GM21390 (cell line): Measurements from ENCODE around the gene SEL1L3.
"Not testable (repeated sequence)": the region's sequence is repeated elsewhere in the genome, so short reads cannot be mapped to it uniquely, and the experiment has no call there.

Experiments
- ATAC-seq: cut with Tn5 transposase; IDR thresholded peaks from one replicate; pipeline ENCODE4 v1.9.1; 2021; ENCODE audit not compliant: unreplicated experiment

The SEL1L3 gene

GRCh38 chr4:25879991-25880651 is 17.3 kb upstream of the SEL1L3 start:
- ATAC-seq = peak; percentile 54

- ATAC-seq = no peak
Observed at GRCh38 chr4:25879587-25879986, 16.8 kb upstream of the SEL1L3 start.

- ATAC-seq = no peak
Observed at GRCh38 chr4:25879091-25879584, 16.4 kb upstream of the SEL1L3 start.

GRCh38 chr4:25878676-25879075 is 15.9 kb upstream of the SEL1L3 start:
- ATAC-seq = no peak

GRCh38 chr4:25875281-25875745 is 12.5 kb upstream of the SEL1L3 start:
- peak; percentile 62 for ATAC-seq

- ATAC-seq = no peak
Observed at GRCh38 chr4:25874655-25875054, 11.9 kb upstream of the SEL1L3 start.

- no peak for ATAC-seq
Observed at GRCh38 chr4:25873632-25874129, 10.9 kb upstream of the SEL1L3 start.

- no peak for ATAC-seq
Observed at GRCh38 chr4:25872851-25873631, 10.3 kb upstream of the SEL1L3 start.

- peak; percentile 61 for ATAC-seq
Observed at GRCh38 chr4:25870081-25870480, 7.3 kb upstream of the SEL1L3 start.

- no peak for ATAC-seq
Observed at GRCh38 chr4:25867781-25868294, 5.0 kb upstream of the SEL1L3 start.

GRCh38 chr4:25866401-25866800 is 3.6 kb upstream of the SEL1L3 start:
- ATAC-seq = not testable (repeated sequence)

GRCh38 chr4:25865586-25865985 is 2.8 kb upstream of the SEL1L3 start:
- ATAC-seq = no peak

- no peak for ATAC-seq
Observed at GRCh38 chr4:25863831-25864418, 1.1 kb upstream of the SEL1L3 start.

- no peak for ATAC-seq
Observed at GRCh38 chr4:25863347-25863784, 578 bp upstream of the SEL1L3 start.

- ATAC-seq = peak; percentile 9
Observed at GRCh38 chr4:25861951-25862410, 807 bp downstream of the SEL1L3 start.

GRCh38 chr4:25861280-25861950 is 1.4 kb downstream of the SEL1L3 start:
- no peak for ATAC-seq

GRCh38 chr4:25860586-25861279 is 2.1 kb downstream of the SEL1L3 start:
- ATAC-seq = no peak

GRCh38 chr4:25859429-25860148 is 3.2 kb downstream of the SEL1L3 start:
- peak; percentile 41 for ATAC-seq

- no peak for ATAC-seq
Observed at GRCh38 chr4:25857851-25858400, 4.9 kb downstream of the SEL1L3 start.
